Cardiac fibroblast (primary cell): ENCODE data around the gene ADAMTS17.

Experiments used
- DNase-seq, 2 donors: peaks; one replicate each; pipeline versions ENCODE4 v3.0.0 to v3.0.0-alpha.2; 2010; ENCODE audit warnings: low read depth in 2 of 2
- H3K4me3 ChIP-seq, 2 donors: replicated peaks in 1 of 2; 1 replicate in 1 of 2; 2 replicates in 1 of 2; pipeline ENCODE4 v1.5.1; 2011; ENCODE audit warnings: low read depth in 2 of 2, low read length in 2 of 2, mild to moderate bottlenecking in 2 of 2, moderate library complexity in 1 of 2
- TF ChIP-seq, protein P1 (sequence below): IDR thresholded peaks from one replicate; pipeline ENCODE4 v1.5.1; 2011; ENCODE audit warnings: low read depth, mild to moderate bottlenecking, low read length, inconsistent platforms

The ADAMTS17 gene

DNA sequence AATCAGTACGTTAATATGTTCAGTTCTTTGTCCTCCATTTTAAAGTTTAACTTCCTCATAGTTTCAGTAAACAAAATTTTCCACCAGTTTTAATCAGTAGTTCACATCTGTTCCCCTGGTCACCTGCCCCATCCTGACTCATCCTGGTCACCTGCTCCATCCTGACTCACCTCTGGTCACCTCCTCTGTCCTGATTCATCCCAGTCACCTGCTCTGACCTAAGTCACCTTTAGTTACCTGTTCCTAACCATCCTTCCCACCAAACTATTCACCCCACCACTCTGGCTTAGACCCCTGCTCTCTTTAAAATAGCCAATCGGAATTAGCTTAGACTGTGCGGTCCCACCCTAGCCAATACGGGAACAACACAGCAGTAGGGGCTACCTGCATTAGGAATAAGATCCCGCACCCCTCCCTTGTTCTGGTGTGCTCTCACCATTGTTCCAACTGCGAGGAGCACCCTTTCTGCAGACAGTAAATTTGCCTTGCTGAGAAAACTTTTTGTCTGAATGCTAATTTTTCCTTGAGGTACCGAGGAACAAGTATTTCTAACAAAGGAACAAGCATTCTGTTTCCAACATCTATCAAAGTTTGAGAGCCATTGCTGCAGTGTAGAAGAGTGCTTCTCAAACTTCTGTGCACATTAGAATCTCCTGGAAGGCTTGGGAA is 169.3 kb downstream of the ADAMTS17 start:
- TF ChIP-seq, protein P1, sequence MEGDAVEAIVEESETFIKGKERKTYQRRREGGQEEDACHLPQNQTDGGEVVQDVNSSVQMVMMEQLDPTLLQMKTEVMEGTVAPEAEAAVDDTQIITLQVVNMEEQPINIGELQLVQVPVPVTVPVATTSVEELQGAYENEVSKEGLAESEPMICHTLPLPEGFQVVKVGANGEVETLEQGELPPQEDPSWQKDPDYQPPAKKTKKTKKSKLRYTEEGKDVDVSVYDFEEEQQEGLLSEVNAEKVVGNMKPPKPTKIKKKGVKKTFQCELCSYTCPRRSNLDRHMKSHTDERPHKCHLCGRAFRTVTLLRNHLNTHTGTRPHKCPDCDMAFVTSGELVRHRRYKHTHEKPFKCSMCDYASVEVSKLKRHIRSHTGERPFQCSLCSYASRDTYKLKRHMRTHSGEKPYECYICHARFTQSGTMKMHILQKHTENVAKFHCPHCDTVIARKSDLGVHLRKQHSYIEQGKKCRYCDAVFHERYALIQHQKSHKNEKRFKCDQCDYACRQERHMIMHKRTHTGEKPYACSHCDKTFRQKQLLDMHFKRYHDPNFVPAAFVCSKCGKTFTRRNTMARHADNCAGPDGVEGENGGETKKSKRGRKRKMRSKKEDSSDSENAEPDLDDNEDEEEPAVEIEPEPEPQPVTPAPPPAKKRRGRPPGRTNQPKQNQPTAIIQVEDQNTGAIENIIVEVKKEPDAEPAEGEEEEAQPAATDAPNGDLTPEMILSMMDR = no peak
- no peak overlapping the region for H3K4me3 ChIP-seq
- no peak for DNase-seq

- TF ChIP-seq, protein P1 = no peak
- no peak for DNase-seq
- no peak overlapping the region for H3K4me3 ChIP-seq
Observed at GRCh38 chr15:100171411-100171810, 170.4 kb downstream of the ADAMTS17 start.

DNA sequence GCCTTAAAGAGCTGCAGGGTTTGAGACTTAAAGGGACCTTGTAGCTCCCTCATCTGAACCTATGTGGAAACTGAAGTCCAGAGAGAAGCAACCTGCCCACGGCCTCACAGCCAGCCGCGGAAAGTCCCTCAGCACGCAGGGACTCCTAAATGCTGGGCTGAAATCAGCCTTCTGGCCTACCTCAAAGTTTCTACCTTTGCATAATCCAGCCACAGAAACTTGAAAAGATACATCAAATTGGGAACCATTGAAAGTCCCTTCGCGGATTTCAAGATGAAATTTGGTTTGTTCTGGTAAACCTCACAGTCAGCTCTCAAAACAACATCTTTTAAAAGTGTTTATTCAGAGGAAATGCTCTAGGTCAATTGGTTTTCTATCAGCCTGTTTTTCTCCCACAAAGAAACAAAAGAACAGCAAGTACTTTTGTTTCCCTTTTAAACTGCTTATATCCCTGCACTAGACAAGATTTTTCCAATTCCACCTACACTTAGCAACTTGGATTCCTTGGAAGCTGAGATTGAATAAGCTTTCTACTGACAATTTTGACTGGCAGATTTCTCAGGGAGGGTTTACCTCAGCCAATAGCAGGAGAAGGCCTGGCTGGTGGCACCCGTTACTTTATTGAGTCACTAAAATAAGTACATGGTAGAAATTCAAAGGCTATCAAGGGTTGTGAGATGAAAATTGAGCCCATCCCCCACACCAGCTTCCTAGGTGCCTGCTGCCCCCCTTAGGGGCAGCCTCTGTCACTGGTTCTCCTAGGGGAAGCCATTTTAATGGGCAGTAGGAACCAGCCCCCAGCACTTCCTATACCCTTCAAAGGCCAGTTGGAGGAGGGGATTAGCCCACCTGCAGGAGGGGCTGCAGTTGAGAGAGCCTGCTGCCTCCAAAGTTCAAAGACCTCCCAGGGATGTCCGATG is 171.2 kb downstream of the ADAMTS17 start:
- H3K4me3 ChIP-seq = no peak overlapping the region
- DNase-seq = no peak
- TF ChIP-seq, protein P1 = no peak

DNA sequence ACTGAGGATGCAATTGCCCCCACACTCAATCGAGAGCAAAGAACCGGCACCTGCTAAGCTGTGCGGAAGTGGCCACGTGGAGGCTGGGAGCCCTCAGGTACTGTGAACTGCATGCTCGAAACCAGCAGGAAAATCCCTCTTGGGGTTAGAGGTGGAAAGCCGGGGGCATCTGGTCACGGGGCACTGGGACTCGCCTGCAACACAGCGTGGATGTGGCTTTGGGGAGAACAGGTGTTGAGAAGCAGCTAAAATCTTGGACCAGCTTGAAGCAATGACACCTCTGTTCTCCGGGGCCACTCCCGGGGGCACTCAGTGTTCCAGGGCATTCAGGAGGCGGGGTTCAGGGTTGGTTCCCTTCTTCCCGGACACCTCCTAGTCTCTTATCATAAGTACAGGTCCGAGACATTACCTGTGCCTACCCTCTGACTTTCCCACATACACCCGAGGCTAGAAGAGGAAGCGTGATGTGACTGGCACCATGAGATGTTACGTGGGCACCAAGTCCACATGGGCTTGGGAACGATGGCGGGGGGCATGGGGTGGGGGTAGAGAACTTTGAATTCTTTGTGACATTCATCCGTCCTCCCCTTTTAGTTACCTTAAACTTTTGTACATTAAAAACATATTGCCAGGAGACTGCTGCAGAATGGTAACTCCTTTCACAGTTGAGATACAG is 172.0 kb downstream of the ADAMTS17 start:
- DNase-seq = no peak
- TF ChIP-seq, protein P1 = no peak

DNA sequence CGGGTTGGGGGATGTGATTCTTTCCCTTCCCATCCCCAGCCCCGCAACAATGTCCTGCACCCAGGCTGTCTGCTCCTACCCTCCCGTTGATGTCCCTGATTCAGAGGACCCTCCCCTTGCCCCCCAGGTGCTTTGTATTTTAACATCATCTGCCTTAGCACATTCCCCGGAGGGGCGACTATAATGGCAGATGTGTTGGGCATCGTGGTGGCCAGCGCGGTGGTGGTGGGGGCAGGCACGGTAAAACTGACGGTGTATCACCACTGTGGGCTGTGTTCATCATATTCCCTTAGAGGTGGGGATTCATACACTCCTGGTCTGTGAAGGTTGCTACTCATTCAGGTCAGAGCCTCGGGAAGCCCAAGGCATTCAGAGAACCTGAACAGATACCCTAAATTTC is 173.0 kb downstream of the ADAMTS17 start:
- TF ChIP-seq, protein P1 = no peak
- no peak overlapping the region for H3K4me3 ChIP-seq
- DNase-seq = no peak

More for the DNA sequence above, 172.0 kb downstream of the ADAMTS17 start:
- no peak overlapping the region for H3K4me3 ChIP-seq

GRCh38 chr15:100167884-100168375 is 173.8 kb downstream of the ADAMTS17 start:
- no peak overlapping the region for H3K4me3 ChIP-seq
- TF ChIP-seq, protein P1 = no peak
- no peak for DNase-seq
